Measurements from ENCODE around the gene GIGYF1. TPM values are rescaled to one million over a fixed set of nuclear protein-coding genes. Genes with fewer than 3 reads are reported as not detected.

GIGYF1 gene
- polyA plus RNA-seq, 2 donors: 11.1 to 28.1 TPM

GRCh38 chr7:100693312-100694097 lies 545 bp downstream of the GIGYF1 start:
- Histone ChIP-seq H3K36me3 (ENCODE audit: control insufficient read depth in 2 of 2, insufficient read depth in 2 of 2, low read length in 1 of 2) (peaks cover 0 to 11% of the 10 kb centered on the region in 2 donors), H3K9me3 (ENCODE audit: control insufficient read depth in 2 of 2, insufficient read depth in 1 of 2, low read depth in 1 of 2, low read length in 1 of 2) (no peaks in the 10 kb centered on the region), H3K27me3 (ENCODE audit: control insufficient read depth in 1 of 2, insufficient read depth in 2 of 2, low read length in 2 of 2) (no peaks in the 10 kb centered on the region), H3K27ac (ENCODE audit: low read depth in 2 of 2, low read length in 1 of 2) (peak overlapping the region; percentile 73 to 81), H3K4me1 (ENCODE audit: control insufficient read depth in 2 of 2, insufficient read depth in 2 of 2, low read length in 1 of 2) (peaks cover 0 to 18% of the 10 kb centered on the region in 2 donors), H3K4me3 (ENCODE audit: low read depth in 1 of 2, low read length in 2 of 2) (peak overlapping the region; percentile 68 to 93)
- WGBS, 2 donors: 0 to 1% methylated on average over 53 to 81 of the region's 81 CpGs

GRCh38 chr7:100692578-100692961 lies 1.5 kb downstream of the GIGYF1 start:
- Histone ChIP-seq H3K9me3 (ENCODE audit: control insufficient read depth in 2 of 2, insufficient read depth in 1 of 2, low read depth in 1 of 2, low read length in 1 of 2) (no peaks in the 10 kb centered on the region), H3K27me3 (ENCODE audit: control insufficient read depth in 1 of 2, insufficient read depth in 2 of 2, low read length in 2 of 2) (no peaks in the 10 kb centered on the region), H3K4me1 (ENCODE audit: control insufficient read depth in 2 of 2, insufficient read depth in 2 of 2, low read length in 1 of 2) (peaks cover 0 to 18% of the 10 kb centered on the region in 2 donors), H3K4me3 (ENCODE audit: low read depth in 1 of 2, low read length in 2 of 2) (peak overlapping the region in 1 of 2 donors; percentile 93), H3K27ac (ENCODE audit: low read depth in 2 of 2, low read length in 1 of 2) (peak overlapping the region in 1 of 2 donors; percentile 24), H3K36me3 (ENCODE audit: control insufficient read depth in 2 of 2, insufficient read depth in 2 of 2, low read length in 1 of 2) (peaks cover 0 to 19% of the 10 kb centered on the region in 2 donors)
- 47 to 60% methylated on average over 6 of the region's 6 CpGs for WGBS, 2 donors

GRCh38 chr7:100691676-100692577 lies 2.1 kb downstream of the GIGYF1 start:
- WGBS, 2 donors: 26 to 30% methylated on average over 25 to 28 of the region's 28 CpGs
- peak overlapping the region in 1 of 2 donors; percentile 47 for H3K27ac ChIP-seq (ENCODE audit: low read depth in 2 of 2, low read length in 1 of 2)
- peaks cover 0 to 25% of the 10 kb centered on the region in 2 donors for H3K36me3 ChIP-seq (ENCODE audit: control insufficient read depth in 2 of 2, insufficient read depth in 2 of 2, low read length in 1 of 2)
- peak overlapping the region in 1 of 2 donors; percentile 93 for H3K4me3 ChIP-seq (ENCODE audit: low read depth in 1 of 2, low read length in 2 of 2)
- no peaks in the 10 kb centered on the region for H3K27me3 ChIP-seq (ENCODE audit: control insufficient read depth in 1 of 2, insufficient read depth in 2 of 2, low read length in 2 of 2)
- no peaks in the 10 kb centered on the region for H3K9me3 ChIP-seq (ENCODE audit: control insufficient read depth in 2 of 2, insufficient read depth in 1 of 2, low read depth in 1 of 2, low read length in 1 of 2)
- peaks cover 0 to 18% of the 10 kb centered on the region in 2 donors for H3K4me1 ChIP-seq (ENCODE audit: control insufficient read depth in 2 of 2, insufficient read depth in 2 of 2, low read length in 1 of 2)

- H3K36me3 ChIP-seq (ENCODE audit: control insufficient read depth in 2 of 2, insufficient read depth in 2 of 2, low read length in 1 of 2): peaks cover 8 to 48% of the 10 kb centered on the region in 2 donors
- no peaks in the 10 kb centered on the region for H3K9me3 ChIP-seq (ENCODE audit: control insufficient read depth in 2 of 2, insufficient read depth in 1 of 2, low read depth in 1 of 2, low read length in 1 of 2)
- no peak overlapping the region for H3K4me3 ChIP-seq (ENCODE audit: low read depth in 1 of 2, low read length in 2 of 2)
- peaks cover 0 to 18% of the 10 kb centered on the region in 2 donors for H3K4me1 ChIP-seq (ENCODE audit: control insufficient read depth in 2 of 2, insufficient read depth in 2 of 2, low read length in 1 of 2)
- no peak overlapping the region for H3K27ac ChIP-seq (ENCODE audit: low read depth in 2 of 2, low read length in 1 of 2)
- WGBS, 2 donors: 76 to 79% methylated on average over 18 of the region's 18 CpGs
- H3K27me3 ChIP-seq (ENCODE audit: control insufficient read depth in 1 of 2, insufficient read depth in 2 of 2, low read length in 2 of 2): no peaks in the 10 kb centered on the region
Measured at GRCh38 chr7:100689230-100690135, 4.6 kb downstream of the GIGYF1 start.

- Histone ChIP-seq H3K9me3 (ENCODE audit: control insufficient read depth in 2 of 2, insufficient read depth in 1 of 2, low read depth in 1 of 2, low read length in 1 of 2) (no peaks in the 10 kb centered on the region), H3K27me3 (ENCODE audit: control insufficient read depth in 1 of 2, insufficient read depth in 2 of 2, low read length in 2 of 2) (no peaks in the 10 kb centered on the region), H3K27ac (ENCODE audit: low read depth in 2 of 2, low read length in 1 of 2) (no peak overlapping the region), H3K4me3 (ENCODE audit: low read depth in 1 of 2, low read length in 2 of 2) (no peak overlapping the region), H3K36me3 (ENCODE audit: control insufficient read depth in 2 of 2, insufficient read depth in 2 of 2, low read length in 1 of 2) (peaks cover 8 to 58% of the 10 kb centered on the region in 2 donors), H3K4me1 (ENCODE audit: control insufficient read depth in 2 of 2, insufficient read depth in 2 of 2, low read length in 1 of 2) (peaks cover 0 to 18% of the 10 kb centered on the region in 2 donors)
- 81 to 82% methylated on average over 16 of the region's 16 CpGs for WGBS, 2 donors
Measured at GRCh38 chr7:100688326-100688860, 5.7 kb downstream of the GIGYF1 start.

GRCh38 chr7:100687751-100688300 lies 6.2 kb downstream of the GIGYF1 start:
- peaks cover 8 to 63% of the 10 kb centered on the region in 2 donors for H3K36me3 ChIP-seq (ENCODE audit: control insufficient read depth in 2 of 2, insufficient read depth in 2 of 2, low read length in 1 of 2)
- 79 to 82% methylated on average over 25 of the region's 25 CpGs for WGBS, 2 donors
- no peaks in the 10 kb centered on the region for H3K9me3 ChIP-seq (ENCODE audit: control insufficient read depth in 2 of 2, insufficient read depth in 1 of 2, low read depth in 1 of 2, low read length in 1 of 2)
- H3K4me3 ChIP-seq (ENCODE audit: low read depth in 1 of 2, low read length in 2 of 2): no peak overlapping the region
- H3K27ac ChIP-seq (ENCODE audit: low read depth in 2 of 2, low read length in 1 of 2): no peak overlapping the region
- H3K4me1 ChIP-seq (ENCODE audit: control insufficient read depth in 2 of 2, insufficient read depth in 2 of 2, low read length in 1 of 2): peaks cover 0 to 18% of the 10 kb centered on the region in 2 donors
- no peaks in the 10 kb centered on the region for H3K27me3 ChIP-seq (ENCODE audit: control insufficient read depth in 1 of 2, insufficient read depth in 2 of 2, low read length in 2 of 2)

- 89 to 92% methylated on average over 22 of the region's 22 CpGs for WGBS, 2 donors
Measured at GRCh38 chr7:100687261-100687660, 6.8 kb downstream of the GIGYF1 start.

GRCh38 chr7:100686822-100687211 lies 7.2 kb downstream of the GIGYF1 start:
- Histone ChIP-seq H3K27ac (ENCODE audit: low read depth in 2 of 2, low read length in 1 of 2) (no peak overlapping the region), H3K36me3 (ENCODE audit: control insufficient read depth in 2 of 2, insufficient read depth in 2 of 2, low read length in 1 of 2) (peaks cover 8 to 72% of the 10 kb centered on the region in 2 donors), H3K4me1 (ENCODE audit: control insufficient read depth in 2 of 2, insufficient read depth in 2 of 2, low read length in 1 of 2) (peaks cover 0 to 10% of the 10 kb centered on the region in 2 donors), H3K9me3 (ENCODE audit: control insufficient read depth in 2 of 2, insufficient read depth in 1 of 2, low read depth in 1 of 2, low read length in 1 of 2) (no peaks in the 10 kb centered on the region), H3K27me3 (ENCODE audit: control insufficient read depth in 1 of 2, insufficient read depth in 2 of 2, low read length in 2 of 2) (no peaks in the 10 kb centered on the region), H3K4me3 (ENCODE audit: low read depth in 1 of 2, low read length in 2 of 2) (no peak overlapping the region)
- 91 to 92% methylated on average over 16 to 17 of the region's 17 CpGs for WGBS, 2 donors

More at GRCh38 chr7:100687261-100687660, 6.8 kb downstream of the GIGYF1 start:
- H3K36me3 ChIP-seq (ENCODE audit: control insufficient read depth in 2 of 2, insufficient read depth in 2 of 2, low read length in 1 of 2): peaks cover 8 to 68% of the 10 kb centered on the region in 2 donors
- no peaks in the 10 kb centered on the region for H3K27me3 ChIP-seq (ENCODE audit: control insufficient read depth in 1 of 2, insufficient read depth in 2 of 2, low read length in 2 of 2)
- no peak overlapping the region for H3K4me3 ChIP-seq (ENCODE audit: low read depth in 1 of 2, low read length in 2 of 2)
- peaks cover 0 to 15% of the 10 kb centered on the region in 2 donors for H3K4me1 ChIP-seq (ENCODE audit: control insufficient read depth in 2 of 2, insufficient read depth in 2 of 2, low read length in 1 of 2)
- peak overlapping the region in 1 of 2 donors; percentile 8 for H3K27ac ChIP-seq (ENCODE audit: low read depth in 2 of 2, low read length in 1 of 2)
- H3K9me3 ChIP-seq (ENCODE audit: control insufficient read depth in 2 of 2, insufficient read depth in 1 of 2, low read depth in 1 of 2, low read length in 1 of 2): no peaks in the 10 kb centered on the region
